PFSK-1 (cell line): ENCODE measurements around the gene CCDC12.

Experiments
- FOXP2 ChIP-seq: optimal IDR thresholded peaks from 2 replicates; pipeline ENCODE3; 2011; ENCODE audit warnings: borderline replicate concordance, control low read depth, inconsistent platforms; ENCODE audit not compliant: insufficient read depth; ENCODE audit errors: extremely low read length, extremely low read depth
- POLR2AphosphoS5 ChIP-seq: IDR thresholded peaks from 2 replicates; pipeline ENCODE4 v1.6.1; 2012; ENCODE audit warnings: low read depth, mild to moderate bottlenecking, control low read depth, low read length, moderate library complexity
- SIN3A ChIP-seq: IDR thresholded peaks from 2 replicates; pipeline ENCODE4 v1.6.1; 2012; ENCODE audit warnings: mild to moderate bottlenecking, low read length, moderate library complexity, borderline replicate concordance; ENCODE audit not compliant: insufficient read depth
- TAF1 ChIP-seq: IDR thresholded peaks from 2 replicates; pipeline ENCODE4 v1.6.1; 2012; ENCODE audit warnings: low read length, control low read depth, borderline replicate concordance; ENCODE audit not compliant: insufficient read depth
- TF ChIP-seq, protein P1 (sequence below), 2 experiments: IDR thresholded peaks; 2 replicates each; pipeline versions ENCODE4 v1.6.1 to v1.8.0; 2011 to 2012; ENCODE audit warnings: low read depth in 2 of 2, low read length in 2 of 2, control low read depth in 1 of 2, inconsistent platforms in 1 of 2, mild to moderate bottlenecking in 1 of 2, moderate library complexity in 1 of 2; ENCODE audit not compliant: insufficient read depth in 1 of 2

CCDC12 gene

DNA sequence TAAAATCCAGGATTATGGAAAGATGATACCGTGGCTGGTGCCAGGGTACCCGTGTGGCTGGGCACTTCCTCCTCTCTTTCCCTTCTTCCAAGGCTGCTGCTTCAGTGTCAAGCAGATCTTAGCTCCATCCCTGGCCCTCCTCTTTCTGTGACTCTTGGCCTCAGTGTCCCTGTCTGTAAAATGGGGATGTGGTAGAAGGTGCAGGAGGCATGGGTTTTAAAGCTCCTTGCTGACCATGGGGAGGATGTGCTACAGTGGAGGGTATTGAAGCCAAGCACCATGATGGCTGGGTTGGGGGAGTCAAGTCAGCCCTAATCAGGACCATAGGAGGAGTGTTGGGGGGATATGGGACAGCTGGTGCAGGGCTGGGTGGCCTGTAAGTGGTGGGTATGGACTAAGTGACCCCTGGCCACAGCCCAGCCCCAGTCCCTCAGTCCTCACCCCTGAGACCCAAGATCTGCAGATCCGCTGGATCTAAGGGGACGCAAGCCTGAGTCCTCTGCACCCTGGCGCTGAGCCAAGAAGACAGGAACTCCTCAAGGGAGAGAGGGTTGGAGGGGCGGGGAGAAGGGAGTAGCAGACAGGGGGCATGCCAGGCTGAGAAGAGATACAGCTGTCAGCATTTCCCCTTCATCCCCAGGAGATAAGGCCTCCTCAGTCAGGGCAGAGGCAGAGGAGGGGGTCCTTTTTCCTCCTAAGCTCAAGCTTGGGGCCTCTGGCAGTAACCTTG is 87.0 kb downstream of the CCDC12 start:
- TF ChIP-seq FOXP2: no peak
- no peak for TF ChIP-seq TAF1
- TF ChIP-seq SIN3A: no peak
- no peak for TF ChIP-seq POLR2AphosphoS5
- TF ChIP-seq, protein P1, sequence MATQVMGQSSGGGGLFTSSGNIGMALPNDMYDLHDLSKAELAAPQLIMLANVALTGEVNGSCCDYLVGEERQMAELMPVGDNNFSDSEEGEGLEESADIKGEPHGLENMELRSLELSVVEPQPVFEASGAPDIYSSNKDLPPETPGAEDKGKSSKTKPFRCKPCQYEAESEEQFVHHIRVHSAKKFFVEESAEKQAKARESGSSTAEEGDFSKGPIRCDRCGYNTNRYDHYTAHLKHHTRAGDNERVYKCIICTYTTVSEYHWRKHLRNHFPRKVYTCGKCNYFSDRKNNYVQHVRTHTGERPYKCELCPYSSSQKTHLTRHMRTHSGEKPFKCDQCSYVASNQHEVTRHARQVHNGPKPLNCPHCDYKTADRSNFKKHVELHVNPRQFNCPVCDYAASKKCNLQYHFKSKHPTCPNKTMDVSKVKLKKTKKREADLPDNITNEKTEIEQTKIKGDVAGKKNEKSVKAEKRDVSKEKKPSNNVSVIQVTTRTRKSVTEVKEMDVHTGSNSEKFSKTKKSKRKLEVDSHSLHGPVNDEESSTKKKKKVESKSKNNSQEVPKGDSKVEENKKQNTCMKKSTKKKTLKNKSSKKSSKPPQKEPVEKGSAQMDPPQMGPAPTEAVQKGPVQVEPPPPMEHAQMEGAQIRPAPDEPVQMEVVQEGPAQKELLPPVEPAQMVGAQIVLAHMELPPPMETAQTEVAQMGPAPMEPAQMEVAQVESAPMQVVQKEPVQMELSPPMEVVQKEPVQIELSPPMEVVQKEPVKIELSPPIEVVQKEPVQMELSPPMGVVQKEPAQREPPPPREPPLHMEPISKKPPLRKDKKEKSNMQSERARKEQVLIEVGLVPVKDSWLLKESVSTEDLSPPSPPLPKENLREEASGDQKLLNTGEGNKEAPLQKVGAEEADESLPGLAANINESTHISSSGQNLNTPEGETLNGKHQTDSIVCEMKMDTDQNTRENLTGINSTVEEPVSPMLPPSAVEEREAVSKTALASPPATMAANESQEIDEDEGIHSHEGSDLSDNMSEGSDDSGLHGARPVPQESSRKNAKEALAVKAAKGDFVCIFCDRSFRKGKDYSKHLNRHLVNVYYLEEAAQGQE (IDR thresholded peaks at IDR 0.05; ENCODE audit: insufficient read depth in 1 of 2, low read depth in 2 of 2, low read length in 2 of 2): no peak

GRCh38 chr3:46888705-46889104 is 87.8 kb downstream of the CCDC12 start:
- no peak for TF ChIP-seq TAF1
- TF ChIP-seq, protein P1 (IDR thresholded peaks at IDR 0.05; ENCODE audit: insufficient read depth in 1 of 2, low read depth in 2 of 2, low read length in 2 of 2): no peak
- no peak for TF ChIP-seq POLR2AphosphoS5
- no peak for TF ChIP-seq SIN3A

DNA sequence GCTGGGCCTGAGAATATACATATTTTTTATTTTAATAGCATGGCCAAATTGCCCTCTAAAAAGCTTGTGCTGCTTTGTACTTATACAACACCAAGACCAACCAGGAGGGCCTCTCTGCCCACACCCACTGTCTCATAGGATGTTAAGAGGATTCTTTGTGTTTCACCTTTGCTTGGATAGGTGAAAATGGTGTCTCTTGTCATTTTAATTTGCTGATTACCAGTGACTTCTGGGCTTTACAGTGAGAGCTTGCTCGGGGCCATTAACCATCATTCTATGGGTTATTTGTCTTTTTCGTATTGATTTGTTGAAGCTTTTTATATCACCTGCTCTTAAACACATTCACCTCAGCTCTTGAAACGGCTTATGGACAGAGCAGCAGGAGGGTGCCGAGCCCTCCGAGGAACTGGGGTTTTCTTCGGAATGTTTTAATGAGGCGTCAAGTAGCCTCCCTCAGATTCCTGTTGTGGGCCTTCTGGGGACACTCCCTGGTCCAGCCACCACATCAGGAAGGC is 88.5 kb downstream of the CCDC12 start:
- TF ChIP-seq FOXP2 (no peak), TAF1 (no peak), SIN3A (no peak), POLR2AphosphoS5 (no peak)
- TF ChIP-seq, protein P1 (IDR thresholded peaks at IDR 0.05; ENCODE audit: insufficient read depth in 1 of 2, low read depth in 2 of 2, low read length in 2 of 2): no peak

- TF ChIP-seq TAF1 (no peak), FOXP2 (no peak), POLR2AphosphoS5 (no peak), SIN3A (no peak)
- TF ChIP-seq, protein P1 (IDR thresholded peaks at IDR 0.05; ENCODE audit: insufficient read depth in 1 of 2, low read depth in 2 of 2, low read length in 2 of 2): no peak
These were observed 90.9 kb downstream of the CCDC12 start for GRCh38 chr3:46885612-46886011.
